ENCODE results near the gene TMEM30B. TPM values are rescaled to one million over a fixed set of nuclear protein-coding genes. Genes with fewer than 3 reads are reported as not detected.

Gene TMEM30B
- total and polyA plus RNA-seq, 2 of the 4 experiments (the other 2 are of a cell fraction): 0.03 TPM; not detected in 1

GRCh38 chr14:61277232-61277631 is 3.9 kb downstream of the TMEM30B start:
- H3K9me3 ChIP-seq (ENCODE audit: control insufficient read depth, insufficient read depth, low read length): peaks cover 8% of the 10 kb centered on the region; the same call in 1 of the 2 replicates
- no peak overlapping the region for H4K8ac ChIP-seq (ENCODE audit: low read depth in 2 of 2, low read length in 2 of 2)
- DNase-seq (no peak), ATAC-seq (ENCODE audit: low read depth) (no peak)
- H3K14ac ChIP-seq (replicated peaks; ENCODE audit: low read depth, low read length): no peak overlapping the region
- no peak overlapping the region for H2AK9ac ChIP-seq (replicated peaks; ENCODE audit: low read depth, low read length, poor library complexity)
- H4K5ac ChIP-seq (ENCODE audit: low read depth, low read length): no peak overlapping the region
- no peaks in the 10 kb centered on the region for H3K9me1 ChIP-seq (ENCODE audit: insufficient read depth, low read length)
- H3K9ac ChIP-seq (ENCODE audit: low read depth, low read length): no peak overlapping the region
- BruUV-seq (replicated peaks): no TSS peak
- H3K4me3 ChIP-seq (ENCODE audit: insufficient read depth, low read depth, low read length): no peak overlapping the region
- intact Hi-C loops (cut with micrococcal nuclease) (no loop called here), in situ Hi-C loops (cut with MboI; ENCODE audit: low sequenced_read_pairs) (no loop called here), dilution Hi-C loops (cut with HindIII; ENCODE audit: low sequenced_read_pairs, unreplicated experiment) (no loop called here)
- TF ChIP-seq POLR2A (IDR thresholded peaks at IDR 0.05; ENCODE audit: low read depth, low read length) (no peak), MAFK (IDR thresholded peaks at IDR 0.05; ENCODE audit: low read depth, low read length) (no peak), RAD21 (IDR thresholded peaks at IDR 0.05; ENCODE audit: low read length) (no peak), RFX5 (IDR thresholded peaks at IDR 0.05; ENCODE audit: low read depth, low read length) (no peak), SMC3 (IDR thresholded peaks at IDR 0.05; ENCODE audit: low read depth, low read length) (no peak), FOS (IDR thresholded peaks at IDR 0.05; ENCODE audit: low read depth, low read length) (no peak), NFE2L2 (IDR thresholded peaks at IDR 0.05; ENCODE audit: low read depth, low read length) (no peak), MAZ (IDR thresholded peaks at IDR 0.05; ENCODE audit: borderline replicate concordance, low read depth, low read length) (no peak), BHLHE40 (IDR thresholded peaks at IDR 0.05; ENCODE audit: low read depth, low read length) (no peak), RCOR1 (IDR thresholded peaks at IDR 0.05; ENCODE audit: insufficient replicate concordance, low read length) (no peak), CEBPB (IDR thresholded peaks at IDR 0.05; ENCODE audit: low read depth, low read length) (no peak), MXI1 (IDR thresholded peaks at IDR 0.05; ENCODE audit: borderline replicate concordance, low read depth, low read length) (no peak), CHD1 (IDR thresholded peaks at IDR 0.05; ENCODE audit: low read depth, low read length) (no peak)
- TF ChIP-seq, protein P1, sequence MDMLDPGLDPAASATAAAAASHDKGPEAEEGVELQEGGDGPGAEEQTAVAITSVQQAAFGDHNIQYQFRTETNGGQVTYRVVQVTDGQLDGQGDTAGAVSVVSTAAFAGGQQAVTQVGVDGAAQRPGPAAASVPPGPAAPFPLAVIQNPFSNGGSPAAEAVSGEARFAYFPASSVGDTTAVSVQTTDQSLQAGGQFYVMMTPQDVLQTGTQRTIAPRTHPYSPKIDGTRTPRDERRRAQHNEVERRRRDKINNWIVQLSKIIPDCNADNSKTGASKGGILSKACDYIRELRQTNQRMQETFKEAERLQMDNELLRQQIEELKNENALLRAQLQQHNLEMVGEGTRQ (IDR thresholded peaks at IDR 0.05; ENCODE audit: low read depth, low read length): no peak
- TF ChIP-seq, protein P2, sequence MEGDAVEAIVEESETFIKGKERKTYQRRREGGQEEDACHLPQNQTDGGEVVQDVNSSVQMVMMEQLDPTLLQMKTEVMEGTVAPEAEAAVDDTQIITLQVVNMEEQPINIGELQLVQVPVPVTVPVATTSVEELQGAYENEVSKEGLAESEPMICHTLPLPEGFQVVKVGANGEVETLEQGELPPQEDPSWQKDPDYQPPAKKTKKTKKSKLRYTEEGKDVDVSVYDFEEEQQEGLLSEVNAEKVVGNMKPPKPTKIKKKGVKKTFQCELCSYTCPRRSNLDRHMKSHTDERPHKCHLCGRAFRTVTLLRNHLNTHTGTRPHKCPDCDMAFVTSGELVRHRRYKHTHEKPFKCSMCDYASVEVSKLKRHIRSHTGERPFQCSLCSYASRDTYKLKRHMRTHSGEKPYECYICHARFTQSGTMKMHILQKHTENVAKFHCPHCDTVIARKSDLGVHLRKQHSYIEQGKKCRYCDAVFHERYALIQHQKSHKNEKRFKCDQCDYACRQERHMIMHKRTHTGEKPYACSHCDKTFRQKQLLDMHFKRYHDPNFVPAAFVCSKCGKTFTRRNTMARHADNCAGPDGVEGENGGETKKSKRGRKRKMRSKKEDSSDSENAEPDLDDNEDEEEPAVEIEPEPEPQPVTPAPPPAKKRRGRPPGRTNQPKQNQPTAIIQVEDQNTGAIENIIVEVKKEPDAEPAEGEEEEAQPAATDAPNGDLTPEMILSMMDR (conservative IDR thresholded peaks at IDR 0.05; ENCODE audit: low read depth, low read length): no peak
- ChIA-PET POLR2A (ENCODE audit: unreplicated experiment) (no interaction called here), CTCF (interaction anchor here (0.8 kb wide), 1 partner anchor 8 kb away, joined by 4 read pairs; no protein-coding TSS in a partner anchor)
- no peaks in the 10 kb centered on the region for H3K79me1 ChIP-seq (ENCODE audit: low read depth in 1 of 2, low read length in 2 of 2)
- H3K56ac ChIP-seq (ENCODE audit: extremely low read depth, insufficient read depth, low read length): no peak overlapping the region
- no peak overlapping the region for H3K18ac ChIP-seq (ENCODE audit: low read depth, low read length)
- no peak overlapping the region for H2BK5ac ChIP-seq (ENCODE audit: low read depth, low read length, poor library complexity, severe bottlenecking)
- no CpG with 5 or more reads among the region's 1 CpG for WGBS, 2 experiments (ENCODE audit: extremely low coverage in 2 of 2, insufficient read length in 1 of 2)
- no peaks in the 10 kb centered on the region for H4K20me1 ChIP-seq (ENCODE audit: insufficient read depth, low read length)
- no peak overlapping the region for H2BK15ac ChIP-seq (ENCODE audit: low read depth, low read length)
- H2AK5ac ChIP-seq (ENCODE audit: low read depth, low read length): no peak overlapping the region
- H2BK20ac ChIP-seq (ENCODE audit: low read depth, low read length): no peak overlapping the region
- no peak overlapping the region for H2BK120ac ChIP-seq (ENCODE audit: low read depth, low read length)
- H4K91ac ChIP-seq (ENCODE audit: insufficient read depth, low read depth, low read length): no peak overlapping the region
- H2AFZ ChIP-seq (replicated peaks; ENCODE audit: low read length, poor library complexity): no peak overlapping the region
- H3K4me1 ChIP-seq (ENCODE audit: control insufficient read depth, insufficient read depth, low read length): peaks cover 2% of the 10 kb centered on the region
- H3K4ac ChIP-seq (ENCODE audit: low read depth, low read length): no peak overlapping the region
- no peak overlapping the region for H3K27ac ChIP-seq (ENCODE audit: insufficient read depth, low read length)
- H3K4me2 ChIP-seq (ENCODE audit: low read depth, low read length): no peak overlapping the region
- H3K23ac ChIP-seq (ENCODE audit: low read depth, low read length): no peak overlapping the region
- no peaks in the 10 kb centered on the region for H3K36me3 ChIP-seq (ENCODE audit: control insufficient read depth, insufficient read depth, low read length)
- H3K27me3 ChIP-seq (ENCODE audit: control insufficient read depth, insufficient read depth, low read length): peaks cover 29% of the 10 kb centered on the region

Data from IMR-90 (cell line).